KOPT-K1 (cell line): ENCODE results near the gene GALK2.
"Not testable (repeated sequence)": the region's sequence is repeated elsewhere in the genome, so short reads cannot be mapped to it uniquely, and the experiment has no call there.

Experiments
- H3K27ac ChIP-seq: fragments of 200-600 bp; sonication (generic); 2 replicates; pipeline ENCODE4 v1.5.1; 2016; ENCODE audit warnings: antibody characterized with exemption, mild to moderate bottlenecking, low read depth, low read length; ENCODE audit not compliant: poor library complexity, severe bottlenecking
- H3K36me3 ChIP-seq: fragments of 200-600 bp; sonication (generic); 2 replicates; pipeline ENCODE4 v1.5.1; 2017; ENCODE audit warnings: antibody characterized with exemption, mild to moderate bottlenecking, low read length, moderate library complexity; ENCODE audit not compliant: insufficient read depth
- H3K9me3 ChIP-seq: fragments of 200-600 bp; sonication (generic); 2 replicates; pipeline ENCODE4 v1.5.1; 2017; ENCODE audit warnings: antibody characterized with exemption, low read length, mild to moderate bottlenecking; ENCODE audit not compliant: insufficient read depth, poor library complexity, severe bottlenecking

GALK2 gene

GRCh38 chr15:49354439-49354838 lies 184.4 kb downstream of the GALK2 start:
- not testable (repeated sequence) for H3K27ac ChIP-seq, H3K9me3 ChIP-seq, H3K36me3 ChIP-seq

DNA sequence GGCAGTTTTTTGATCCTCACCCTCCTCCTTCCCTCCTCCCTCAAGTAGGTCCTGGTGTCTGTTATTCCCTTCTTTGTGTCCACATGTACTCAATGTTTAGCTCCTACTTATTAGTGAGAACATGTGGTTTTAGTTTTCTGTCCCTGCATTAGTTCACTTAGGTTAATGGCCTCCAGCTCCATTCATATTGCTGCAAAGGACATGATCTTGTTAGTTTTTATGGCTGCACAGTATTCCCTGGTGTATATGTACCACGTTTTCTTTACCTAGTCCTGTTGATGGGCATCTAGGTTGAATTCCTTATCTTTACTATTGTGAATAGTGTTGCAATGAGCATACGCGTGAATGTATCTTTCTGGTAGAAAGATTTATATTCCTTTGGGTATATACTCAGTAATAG lies 191.3 kb downstream of the GALK2 start:
- no peaks in the 10 kb centered on the region for H3K9me3 ChIP-seq
- H3K27ac ChIP-seq = no peak overlapping the region
- no peaks in the 10 kb centered on the region for H3K36me3 ChIP-seq

DNA sequence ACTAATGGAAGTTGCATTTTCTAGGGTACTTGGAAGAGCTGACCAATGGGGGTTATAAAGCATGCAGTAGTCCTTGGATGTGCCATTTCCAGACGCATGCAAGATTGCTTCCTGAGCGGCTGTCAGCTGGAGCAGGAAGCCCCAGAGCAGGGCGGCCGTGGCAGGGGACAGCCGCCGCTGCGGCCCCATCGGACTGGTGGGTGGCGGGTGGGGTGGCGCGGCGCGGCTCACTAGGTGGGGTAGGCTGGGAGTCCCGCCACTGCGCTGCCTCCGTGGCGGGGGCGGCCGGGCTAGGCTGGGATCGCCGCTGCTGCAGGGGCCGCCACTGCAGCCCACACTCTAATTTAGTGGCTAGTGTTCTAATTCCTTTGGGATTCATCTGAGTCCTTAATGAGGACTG lies 196.4 kb downstream of the GALK2 start:
- no peak overlapping the region for H3K27ac ChIP-seq
- H3K36me3 ChIP-seq = no peaks in the 10 kb centered on the region
- no peaks in the 10 kb centered on the region for H3K9me3 ChIP-seq

DNA sequence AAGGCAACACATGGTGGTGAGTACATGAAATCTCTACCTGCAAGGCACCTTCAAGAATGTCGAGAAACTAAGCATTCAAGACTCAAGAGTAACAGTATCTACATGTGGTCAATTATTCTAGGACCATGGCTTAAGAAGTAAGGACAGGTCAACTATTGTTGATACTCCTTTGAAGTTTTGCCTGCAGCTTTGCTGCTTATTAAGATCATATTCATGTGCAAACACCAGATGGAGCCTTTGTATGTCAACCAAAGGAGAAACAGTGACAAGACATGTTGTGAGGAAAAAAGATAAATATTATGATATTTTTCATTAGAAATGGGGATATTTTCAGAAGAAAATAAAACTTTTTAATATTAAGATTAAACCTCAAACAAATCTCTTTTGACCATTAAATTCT lies 200.7 kb downstream of the GALK2 start:
- H3K27ac ChIP-seq = no peak overlapping the region
- no peaks in the 10 kb centered on the region for H3K9me3 ChIP-seq
- H3K36me3 ChIP-seq = no peaks in the 10 kb centered on the region

DNA sequence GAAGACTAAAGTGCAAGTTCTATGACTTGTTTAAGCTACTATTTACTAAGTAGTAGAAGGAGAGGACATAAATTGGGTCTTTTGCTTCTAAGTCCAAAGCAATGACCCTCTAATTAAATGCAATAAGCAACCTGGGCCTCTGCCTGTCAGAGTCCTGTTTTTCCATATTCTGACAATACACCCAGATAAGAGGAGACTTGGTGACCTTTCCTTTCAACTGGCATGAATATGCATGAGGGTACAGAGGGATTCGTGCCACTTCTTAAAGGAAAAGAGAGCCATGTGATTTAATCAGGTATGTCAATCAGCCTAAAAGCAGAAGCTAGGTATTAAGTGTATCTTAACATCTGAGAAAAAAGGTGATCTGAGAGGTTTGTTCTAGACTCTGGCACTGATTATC lies 202.3 kb downstream of the GALK2 start:
- no peak overlapping the region for H3K27ac ChIP-seq
- H3K36me3 ChIP-seq = no peaks in the 10 kb centered on the region
- H3K9me3 ChIP-seq = no peaks in the 10 kb centered on the region

- Histone ChIP-seq H3K27ac (no peak overlapping the region), H3K9me3 (no peaks in the 10 kb centered on the region), H3K36me3 (no peaks in the 10 kb centered on the region)
These were observed 209.9 kb downstream of the GALK2 start for GRCh38 chr15:49379996-49380395.

- no peaks in the 10 kb centered on the region for H3K36me3 ChIP-seq
- H3K27ac ChIP-seq = no peak overlapping the region
- no peaks in the 10 kb centered on the region for H3K9me3 ChIP-seq
These were observed 210.9 kb downstream of the GALK2 start for GRCh38 chr15:49380912-49381311.
